ENCODE data around the gene OR2V1. TPM values are rescaled to one million over a fixed set of nuclear protein-coding genes. Genes with fewer than 3 reads are reported as not detected.
"Not testable (repeated sequence)": the region's sequence is repeated elsewhere in the genome, so short reads cannot be mapped to it uniquely, and the experiment has no call there.

Gene OR2V1, protein sequence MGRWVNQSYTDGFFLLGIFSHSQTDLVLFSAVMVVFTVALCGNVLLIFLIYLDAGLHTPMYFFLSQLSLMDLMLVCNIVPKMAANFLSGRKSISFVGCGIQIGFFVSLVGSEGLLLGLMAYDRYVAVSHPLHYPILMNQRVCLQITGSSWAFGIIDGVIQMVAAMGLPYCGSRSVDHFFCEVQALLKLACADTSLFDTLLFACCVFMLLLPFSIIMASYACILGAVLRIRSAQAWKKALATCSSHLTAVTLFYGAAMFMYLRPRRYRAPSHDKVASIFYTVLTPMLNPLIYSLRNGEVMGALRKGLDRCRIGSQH
- not detected for total RNA-seq

GRCh38 chr5:181130832-181131496 lies at the start of gene OR2V1:
OR2V1 (minus strand) TSS chr5:181131169; CDS start chr5:181125304, 5,865 bp downstream.
- no peak for DNase-seq (ENCODE audit: low read depth in 2 of 3, low spot score in 2 of 3)

DNA sequence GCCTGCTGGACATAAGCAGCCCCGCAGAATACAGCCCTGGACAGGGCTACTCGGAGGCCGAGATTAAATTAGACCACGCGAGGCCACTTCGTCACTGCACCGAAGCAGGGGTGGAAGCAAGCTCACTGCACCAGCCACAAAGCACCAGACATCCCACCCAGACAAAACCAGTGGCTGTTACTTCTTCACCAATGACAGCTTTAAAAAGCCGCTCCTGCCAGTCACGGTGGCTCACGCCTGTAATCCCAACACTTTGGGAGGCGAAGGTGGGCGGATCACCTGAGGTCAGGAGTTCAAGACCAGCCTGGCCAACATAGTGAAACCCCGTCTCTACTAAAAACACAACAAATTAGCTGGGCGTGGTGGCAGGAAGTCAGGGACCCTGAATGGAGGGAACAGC lies 46.6 kb upstream of the OR2V1 start:
- DNase-seq (ENCODE audit: low read depth in 2 of 3, low spot score in 2 of 3) = not testable (repeated sequence)

DNA sequence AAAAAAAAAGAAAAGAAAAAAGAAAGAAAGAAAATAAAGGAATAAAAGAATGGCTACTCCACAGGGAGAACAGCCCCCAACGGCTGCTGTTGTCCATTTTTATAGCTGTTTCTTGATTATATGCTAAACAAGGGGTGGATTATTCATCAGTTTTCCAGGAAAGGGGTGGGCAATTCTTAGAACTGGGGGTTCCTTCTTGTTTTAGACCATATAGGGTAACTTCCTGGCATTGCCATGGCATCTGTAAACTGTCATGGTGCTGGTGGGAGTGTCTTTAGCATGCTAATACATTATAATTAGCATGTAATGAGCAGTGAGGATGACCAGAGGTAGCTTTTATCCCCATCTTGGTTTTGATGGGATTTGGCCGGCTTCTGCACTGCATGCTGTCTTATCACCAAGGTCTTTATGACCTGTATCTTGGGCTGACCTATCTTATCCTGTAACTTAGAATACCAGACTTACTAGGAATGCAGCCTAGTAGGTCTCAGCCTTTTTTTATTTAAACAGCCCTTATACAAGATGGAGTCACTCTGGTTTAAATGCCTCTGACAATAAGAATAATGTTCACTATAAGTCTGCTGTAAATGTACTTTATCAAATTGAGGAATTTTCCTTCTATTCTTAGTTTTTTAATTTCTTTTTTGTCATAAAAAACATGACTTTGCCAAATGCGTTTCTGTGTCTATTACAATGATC lies 45.4 kb upstream of the OR2V1 start:
- no peak for DNase-seq (ENCODE audit: low read depth in 2 of 3, low spot score in 2 of 3)

DNA sequence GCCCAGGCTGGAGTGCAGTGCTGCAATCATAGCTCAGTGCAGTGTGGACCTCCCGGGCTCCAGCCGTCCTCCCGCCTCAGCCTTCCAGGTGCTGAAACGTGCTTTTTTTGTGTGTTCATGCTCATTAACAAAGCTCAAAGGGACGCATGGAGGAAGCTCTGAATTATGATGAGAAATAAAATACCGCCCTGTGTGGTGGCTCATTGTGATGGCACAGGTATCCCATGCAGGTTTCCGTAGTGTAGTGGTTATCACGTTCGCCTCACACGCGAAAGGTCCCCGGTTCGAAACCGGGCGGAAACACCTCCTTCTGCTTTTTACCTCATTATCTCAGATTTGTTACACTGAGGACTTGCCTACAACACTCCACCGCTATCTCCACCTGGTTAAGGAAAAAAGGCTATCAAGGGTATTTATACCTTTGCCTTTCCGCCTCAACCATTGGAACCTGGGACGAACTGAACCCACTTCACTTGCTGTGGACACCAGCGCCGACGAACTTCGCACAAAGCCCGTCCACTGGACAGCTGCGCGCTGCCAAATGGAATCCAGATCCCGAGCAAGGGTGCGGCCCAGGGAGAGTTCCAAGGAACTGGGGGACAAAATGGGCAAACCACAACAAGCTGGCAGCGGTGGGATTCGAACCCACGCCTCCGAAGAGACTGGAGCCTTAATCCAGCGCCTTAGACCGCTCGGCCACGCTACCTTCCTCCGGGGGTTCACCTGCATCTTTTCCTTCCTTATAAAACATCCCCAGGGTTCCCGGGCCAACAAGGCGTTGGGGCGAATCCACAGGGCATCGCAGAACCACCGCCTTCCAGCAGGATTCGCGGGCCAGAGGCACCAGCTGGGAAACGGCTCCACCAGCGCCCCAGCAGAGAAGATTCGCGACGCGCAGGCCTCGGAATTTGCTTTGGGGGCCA lies 42.7 kb upstream of the OR2V1 start:
- peak in 2 of 3 donors; percentile 59 to 74 for DNase-seq (ENCODE audit: low read depth in 2 of 3, low spot score in 2 of 3)

- peak in 2 of 3 donors; percentile 74 to 86 for DNase-seq (ENCODE audit: low read depth in 2 of 3, low spot score in 2 of 3)
Observed at GRCh38 chr5:181173027-181173419, 42.1 kb upstream of the OR2V1 start.

DNA sequence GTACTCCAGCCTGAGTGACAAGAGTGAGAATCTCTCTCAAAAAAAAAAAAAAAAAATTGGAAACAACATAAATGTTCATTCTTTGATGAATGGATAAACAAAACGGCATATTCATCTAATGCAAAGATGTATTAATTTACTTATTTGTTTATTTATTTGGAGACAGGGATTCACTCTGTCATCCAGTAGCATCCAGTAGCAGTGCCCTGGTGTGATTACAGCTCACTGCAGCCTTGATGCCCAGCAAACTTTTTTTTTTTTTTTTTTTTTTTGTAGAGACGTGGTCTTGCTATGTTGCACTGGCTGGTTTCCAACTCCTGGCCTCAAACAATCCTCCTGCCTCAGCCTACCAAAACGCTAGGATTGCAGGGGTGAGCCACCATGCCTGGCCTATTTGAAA lies 40.8 kb upstream of the OR2V1 start:
- no peak for DNase-seq (ENCODE audit: low read depth in 2 of 3, low spot score in 2 of 3)

DNA sequence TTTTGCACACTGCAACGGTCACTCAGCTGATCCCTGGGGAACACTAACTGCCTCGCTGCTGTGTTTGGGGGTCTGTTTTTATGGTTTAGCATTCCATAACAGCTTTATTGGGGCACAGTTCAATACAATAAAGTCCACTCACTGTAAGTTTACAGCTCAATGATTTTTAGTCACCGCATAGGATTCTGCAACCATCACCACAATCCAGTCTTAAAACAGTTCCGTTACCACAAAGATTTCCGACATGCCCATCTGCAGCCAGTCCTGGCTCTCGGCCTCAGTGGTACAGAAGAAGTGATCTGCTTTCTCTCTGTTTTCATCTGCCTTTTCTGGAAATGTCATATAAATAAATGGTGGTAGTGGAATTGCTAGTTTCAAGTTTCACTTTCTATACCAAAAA lies 40.0 kb upstream of the OR2V1 start:
- DNase-seq (ENCODE audit: low read depth in 2 of 3, low spot score in 2 of 3) = no peak

- no peak for DNase-seq (ENCODE audit: low read depth in 2 of 3, low spot score in 2 of 3)
Observed at GRCh38 chr5:181170237-181170825, 39.4 kb upstream of the OR2V1 start.

GRCh38 chr5:181169459-181170236 lies 38.7 kb upstream of the OR2V1 start:
- DNase-seq (ENCODE audit: low read depth in 2 of 3, low spot score in 2 of 3) = peak in 2 of 3 donors; percentile 60 to 79

GRCh38 chr5:181168595-181169118 lies 37.7 kb upstream of the OR2V1 start:
- DNase-seq (ENCODE audit: low read depth in 2 of 3, low spot score in 2 of 3) = no peak

DNA sequence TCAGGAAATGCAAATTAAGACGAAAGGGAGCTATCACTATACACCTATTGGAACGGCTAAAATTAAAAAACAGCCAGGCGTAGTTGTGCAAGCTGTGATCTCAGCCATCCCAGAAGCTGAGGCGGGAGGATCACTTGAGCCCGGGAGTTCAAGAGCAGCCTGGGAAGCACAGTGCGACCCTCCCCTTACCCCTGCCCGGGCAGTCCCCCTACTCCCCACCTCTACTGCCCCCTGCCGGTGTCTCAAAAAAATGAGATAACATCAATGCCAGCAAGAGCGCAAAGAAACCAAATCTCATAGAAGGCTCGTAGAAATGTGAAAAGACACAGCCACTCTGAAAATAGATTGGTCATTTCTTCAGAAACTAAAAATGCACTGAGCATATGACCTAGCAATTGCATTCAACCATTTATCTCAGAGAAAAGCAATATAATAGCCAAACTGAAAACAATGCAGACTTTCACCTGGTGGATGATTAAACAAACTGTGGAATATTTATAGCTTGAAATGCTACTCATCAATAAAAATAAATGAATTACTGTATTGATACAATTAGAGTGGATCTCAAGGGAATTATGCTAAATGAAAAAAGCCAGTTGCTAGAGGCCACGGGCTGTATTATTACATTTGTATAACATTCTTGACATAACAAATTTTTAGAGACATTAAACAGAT lies 37.0 kb upstream of the OR2V1 start:
- peak in 1 of 3 donors; percentile 49 for DNase-seq (ENCODE audit: low read depth in 2 of 3, low spot score in 2 of 3)

GRCh38 chr5:181166812-181167733 lies 36.1 kb upstream of the OR2V1 start:
- DNase-seq (ENCODE audit: low read depth in 2 of 3, low spot score in 2 of 3) = no peak

GRCh38 chr5:181164076-181164952 lies 33.3 kb upstream of the OR2V1 start:
- no peak for DNase-seq (ENCODE audit: low read depth in 2 of 3, low spot score in 2 of 3)

GRCh38 chr5:181163487-181164075 lies 32.6 kb upstream of the OR2V1 start:
- DNase-seq (ENCODE audit: low read depth in 2 of 3, low spot score in 2 of 3) = peak in 2 of 3 donors; percentile 52 to 58

- DNase-seq (ENCODE audit: low read depth in 2 of 3, low spot score in 2 of 3) = no peak
Observed at GRCh38 chr5:181161534-181162175, 30.7 kb upstream of the OR2V1 start.
